OCI-LY3 (cell line): Measurements from ENCODE around the gene USP7.

ENCODE experiments used
- EZH2phosphoT487 ChIP-seq: fragments of 200-600 bp; shearing (Covaris generic); IDR thresholded peaks from 2 replicates; pipeline ENCODE4 v1.6.1; 2018; ENCODE audit warnings: antibody characterized with exemption, mixed run types, low read depth
- TF ChIP-seq, protein P1 (sequence below): fragments of 200-600, 300-600 bp; sonication (generic); IDR thresholded peaks from 2 replicates; pipeline ENCODE4 v1.5.1; 2014; ENCODE audit warnings: antibody characterized with exemption, low read length, low read depth

DNA sequence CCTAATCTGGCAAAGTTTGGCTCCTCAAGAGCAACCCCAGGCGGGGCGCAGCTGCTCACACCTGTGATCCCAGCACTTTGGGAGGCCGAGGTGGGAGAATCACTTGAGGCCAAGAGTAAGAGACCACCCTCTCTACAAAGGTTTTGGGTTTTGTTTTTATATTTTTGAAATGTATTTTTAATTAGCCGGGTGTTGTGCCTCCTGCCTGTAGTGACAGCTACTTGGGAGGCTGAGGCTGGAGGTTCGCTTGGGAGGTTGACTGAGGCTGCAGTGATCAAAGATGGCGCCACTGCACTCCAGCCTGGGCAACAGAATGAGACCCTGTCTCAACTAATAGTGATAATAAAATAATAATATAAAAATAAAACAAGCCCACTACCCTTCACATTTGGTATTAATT, 756 bp upstream of the USP7 start:
- TF ChIP-seq, protein P1, sequence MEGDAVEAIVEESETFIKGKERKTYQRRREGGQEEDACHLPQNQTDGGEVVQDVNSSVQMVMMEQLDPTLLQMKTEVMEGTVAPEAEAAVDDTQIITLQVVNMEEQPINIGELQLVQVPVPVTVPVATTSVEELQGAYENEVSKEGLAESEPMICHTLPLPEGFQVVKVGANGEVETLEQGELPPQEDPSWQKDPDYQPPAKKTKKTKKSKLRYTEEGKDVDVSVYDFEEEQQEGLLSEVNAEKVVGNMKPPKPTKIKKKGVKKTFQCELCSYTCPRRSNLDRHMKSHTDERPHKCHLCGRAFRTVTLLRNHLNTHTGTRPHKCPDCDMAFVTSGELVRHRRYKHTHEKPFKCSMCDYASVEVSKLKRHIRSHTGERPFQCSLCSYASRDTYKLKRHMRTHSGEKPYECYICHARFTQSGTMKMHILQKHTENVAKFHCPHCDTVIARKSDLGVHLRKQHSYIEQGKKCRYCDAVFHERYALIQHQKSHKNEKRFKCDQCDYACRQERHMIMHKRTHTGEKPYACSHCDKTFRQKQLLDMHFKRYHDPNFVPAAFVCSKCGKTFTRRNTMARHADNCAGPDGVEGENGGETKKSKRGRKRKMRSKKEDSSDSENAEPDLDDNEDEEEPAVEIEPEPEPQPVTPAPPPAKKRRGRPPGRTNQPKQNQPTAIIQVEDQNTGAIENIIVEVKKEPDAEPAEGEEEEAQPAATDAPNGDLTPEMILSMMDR = no peak
- TF ChIP-seq EZH2phosphoT487 = no peak
